Adipose tissue (tissue), 3 donors: ENCODE measurements around the gene UBR3. TPM values are rescaled to one million over a fixed set of nuclear protein-coding genes. Genes with fewer than 3 reads are reported as not detected.
"Not testable (repeated sequence)": the region's sequence is repeated elsewhere in the genome, so short reads cannot be mapped to it uniquely, and the experiment has no call there.

Experiments
- H3K27ac ChIP-seq: one replicate; pipeline ENCODE4 v1.5.1; 2013; ENCODE audit warnings: low read depth, low read length
- WGBS, 3 donors: extraction: QIAGEN DNeasy Blood & Tissue Kit; methylation state at CpG; one replicate each; pipeline ENCODE4 v1.1.7; 2013; 5-methylcytosine and 5-hydroxymethylcytosine counted together
- polyA plus RNA-seq, 3 donors: library from polyadenylated mRNA; stranded (reverse); fragments of 200-250 nt; gene quantifications; one replicate each; pipeline ENCODE4 v1.2.3, GENCODE V29; 2013
- donor health status: healthy with polysubstance abuse.
- donor health status: Bipolar disorder and iron deficiency.
- donor health status: healthy.

UBR3 gene, protein sequence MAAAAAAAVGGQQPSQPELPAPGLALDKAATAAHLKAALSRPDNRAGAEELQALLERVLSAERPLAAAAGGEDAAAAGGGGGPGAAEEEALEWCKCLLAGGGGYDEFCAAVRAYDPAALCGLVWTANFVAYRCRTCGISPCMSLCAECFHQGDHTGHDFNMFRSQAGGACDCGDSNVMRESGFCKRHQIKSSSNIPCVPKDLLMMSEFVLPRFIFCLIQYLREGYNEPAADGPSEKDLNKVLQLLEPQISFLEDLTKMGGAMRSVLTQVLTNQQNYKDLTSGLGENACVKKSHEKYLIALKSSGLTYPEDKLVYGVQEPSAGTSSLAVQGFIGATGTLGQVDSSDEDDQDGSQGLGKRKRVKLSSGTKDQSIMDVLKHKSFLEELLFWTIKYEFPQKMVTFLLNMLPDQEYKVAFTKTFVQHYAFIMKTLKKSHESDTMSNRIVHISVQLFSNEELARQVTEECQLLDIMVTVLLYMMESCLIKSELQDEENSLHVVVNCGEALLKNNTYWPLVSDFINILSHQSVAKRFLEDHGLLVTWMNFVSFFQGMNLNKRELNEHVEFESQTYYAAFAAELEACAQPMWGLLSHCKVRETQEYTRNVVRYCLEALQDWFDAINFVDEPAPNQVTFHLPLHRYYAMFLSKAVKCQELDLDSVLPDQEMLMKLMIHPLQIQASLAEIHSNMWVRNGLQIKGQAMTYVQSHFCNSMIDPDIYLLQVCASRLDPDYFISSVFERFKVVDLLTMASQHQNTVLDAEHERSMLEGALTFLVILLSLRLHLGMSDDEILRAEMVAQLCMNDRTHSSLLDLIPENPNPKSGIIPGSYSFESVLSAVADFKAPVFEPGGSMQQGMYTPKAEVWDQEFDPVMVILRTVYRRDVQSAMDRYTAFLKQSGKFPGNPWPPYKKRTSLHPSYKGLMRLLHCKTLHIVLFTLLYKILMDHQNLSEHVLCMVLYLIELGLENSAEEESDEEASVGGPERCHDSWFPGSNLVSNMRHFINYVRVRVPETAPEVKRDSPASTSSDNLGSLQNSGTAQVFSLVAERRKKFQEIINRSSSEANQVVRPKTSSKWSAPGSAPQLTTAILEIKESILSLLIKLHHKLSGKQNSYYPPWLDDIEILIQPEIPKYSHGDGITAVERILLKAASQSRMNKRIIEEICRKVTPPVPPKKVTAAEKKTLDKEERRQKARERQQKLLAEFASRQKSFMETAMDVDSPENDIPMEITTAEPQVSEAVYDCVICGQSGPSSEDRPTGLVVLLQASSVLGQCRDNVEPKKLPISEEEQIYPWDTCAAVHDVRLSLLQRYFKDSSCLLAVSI (N-terminal part only)
- 10 to 100 TPM in 2 of 3 donors, 1 to 10 TPM in 1; 7.4 to 14.2 (median 13.4) TPM for polyA plus RNA-seq

DNA sequence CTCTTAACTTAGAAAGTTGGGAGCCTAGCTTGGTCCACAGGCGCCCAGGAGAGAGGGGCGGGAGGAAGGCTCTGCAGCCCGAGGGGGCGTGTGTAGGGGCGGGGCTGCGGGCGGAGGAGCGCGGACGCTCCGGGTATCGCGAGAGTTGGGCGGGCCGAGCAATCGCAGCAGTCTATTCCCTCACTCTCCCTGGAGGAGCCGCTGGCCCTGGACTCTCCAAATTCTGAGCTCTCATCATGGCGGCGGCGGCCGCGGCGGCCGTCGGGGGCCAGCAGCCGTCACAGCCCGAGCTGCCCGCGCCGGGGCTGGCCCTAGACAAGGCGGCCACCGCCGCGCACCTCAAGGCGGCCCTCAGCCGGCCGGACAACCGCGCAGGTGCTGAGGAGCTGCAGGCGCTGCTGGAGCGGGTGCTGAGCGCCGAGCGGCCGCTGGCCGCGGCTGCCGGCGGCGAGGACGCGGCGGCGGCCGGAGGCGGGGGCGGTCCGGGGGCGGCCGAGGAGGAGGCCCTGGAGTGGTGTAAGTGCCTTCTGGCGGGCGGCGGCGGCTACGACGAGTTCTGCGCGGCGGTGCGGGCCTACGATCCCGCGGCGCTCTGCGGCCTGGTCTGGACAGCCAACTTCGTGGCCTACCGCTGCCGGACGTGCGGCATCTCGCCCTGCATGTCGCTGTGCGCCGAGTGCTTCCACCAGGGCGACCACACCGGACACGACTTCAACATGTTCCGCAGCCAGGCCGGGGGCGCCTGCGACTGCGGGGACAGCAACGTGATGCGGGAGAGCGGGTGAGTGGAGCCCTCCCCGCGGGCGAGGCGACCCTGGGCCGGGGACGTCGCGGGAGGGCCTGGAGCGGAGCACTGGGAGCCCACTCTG is at the start of gene UBR3:
TSS of gene UBR3 (plus strand) at position 183 of the 869 bp plus-strand sequence. CDS start at position 237, 54 bp downstream.
- WGBS, 3 donors, result 0 to 1% (median 1%) methylated on average over 83 to 104 of the region's 104 CpGs
- peak within 1 kb of the TSS; percentile 5 for H3K27ac ChIP-seq

DNA sequence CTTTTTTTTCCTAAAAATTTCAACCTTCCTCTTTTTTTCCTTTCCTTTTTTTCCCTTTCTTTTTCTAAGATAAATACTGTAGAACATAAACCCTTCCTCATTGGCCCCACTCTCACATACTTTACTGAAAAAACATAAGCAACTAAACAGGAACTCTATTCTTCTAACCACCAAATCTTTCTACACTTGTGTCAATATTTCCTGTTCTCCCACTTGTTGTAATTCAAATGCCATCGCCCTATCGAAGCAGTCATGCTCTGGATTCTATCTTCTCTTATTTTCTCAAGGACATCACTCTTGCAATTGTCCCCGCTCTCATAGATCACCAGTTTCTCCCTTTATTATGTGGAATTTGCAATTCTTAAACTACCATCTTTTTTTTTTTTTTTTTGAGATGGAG is 48.8 kb upstream of the UBR3 start:
- 65 to 74% (median 66%) methylated on average over 3 of the region's 3 CpGs for WGBS, 3 donors
- H3K27ac ChIP-seq, result no peak overlapping the region

DNA sequence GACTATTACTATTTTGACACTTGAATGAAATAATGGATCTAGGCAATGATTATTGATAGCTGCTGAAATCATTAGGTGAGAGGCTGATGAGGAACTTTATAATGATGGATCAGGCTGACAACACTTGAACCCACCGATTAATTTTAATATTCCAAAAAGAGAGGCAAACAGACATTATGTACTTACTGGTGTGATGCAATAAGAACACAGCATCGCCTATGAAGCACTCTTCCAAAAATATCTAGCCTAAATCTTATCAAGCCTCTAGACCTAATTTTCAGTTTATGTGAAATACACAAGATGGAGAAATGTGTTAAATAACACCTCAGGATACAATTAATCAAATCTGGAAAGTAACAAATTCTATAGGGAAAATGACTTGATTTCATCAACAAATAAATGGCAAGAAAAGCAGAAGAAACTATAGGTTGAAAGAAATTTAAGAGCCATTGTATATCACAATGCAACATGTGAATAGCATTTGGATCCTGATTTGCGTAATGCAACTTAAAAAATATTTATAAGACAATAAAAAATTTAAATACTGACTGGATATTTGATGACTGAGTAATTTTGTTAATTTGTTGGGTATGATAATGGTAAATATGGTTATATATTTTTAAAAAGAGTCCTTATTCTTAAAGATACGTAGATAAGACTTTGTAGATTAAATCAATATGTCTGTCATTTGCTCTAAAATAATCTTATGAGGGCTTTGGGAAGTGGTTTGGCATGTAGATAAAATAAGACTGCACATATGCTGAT is 45.8 kb upstream of the UBR3 start:
- no peak overlapping the region for H3K27ac ChIP-seq
- 81 to 95% (median 86%) methylated on average over 4 of the region's 4 CpGs for WGBS, 3 donors

DNA sequence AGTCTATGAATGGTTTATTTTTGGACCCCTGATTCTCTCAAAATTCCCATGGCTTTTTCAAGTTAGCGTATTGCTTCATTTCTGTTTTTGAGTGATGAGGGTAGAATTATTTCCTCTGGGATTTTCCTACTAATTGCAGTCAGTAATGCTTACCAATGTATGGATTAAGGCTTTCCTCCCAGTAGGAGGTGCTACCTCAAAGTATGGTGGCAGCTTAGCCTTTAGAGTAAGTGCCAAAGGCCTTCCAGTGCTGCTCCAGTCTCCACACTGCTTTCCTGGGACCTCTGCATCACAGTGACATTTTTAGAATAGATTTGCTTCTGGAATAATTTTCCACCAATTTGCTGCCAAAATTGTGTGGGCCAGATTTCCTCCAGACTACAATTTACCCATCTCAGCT is 44.7 kb upstream of the UBR3 start:
- WGBS, 3 donors, result 95 to 100% (median 100%) methylated on average over 1 of the region's 1 CpG
- H3K27ac ChIP-seq, result no peak overlapping the region

DNA sequence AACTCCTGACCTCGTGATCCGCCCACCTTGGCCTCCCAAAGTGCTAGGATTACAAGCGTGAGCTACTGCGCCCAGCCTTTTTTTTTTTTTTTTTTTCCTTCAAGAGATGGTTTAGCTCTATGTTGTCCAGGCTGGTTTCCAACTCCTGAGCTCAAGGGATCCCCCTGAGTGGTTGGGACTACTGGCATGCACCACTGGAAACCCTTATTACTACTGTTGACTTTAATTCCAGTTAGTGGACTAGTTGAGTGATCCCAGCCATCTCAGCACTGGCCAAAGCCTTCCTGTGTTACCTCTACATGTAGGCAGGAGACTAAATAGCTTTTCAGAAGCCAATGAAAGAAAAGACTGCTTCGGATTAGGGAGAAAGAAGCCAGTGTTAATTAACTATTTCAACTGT is 36.7 kb upstream of the UBR3 start:
- no peak overlapping the region for H3K27ac ChIP-seq
- WGBS, 3 donors, result 74 to 87% (median 75%) methylated on average over 4 to 5 of the region's 5 CpGs

DNA sequence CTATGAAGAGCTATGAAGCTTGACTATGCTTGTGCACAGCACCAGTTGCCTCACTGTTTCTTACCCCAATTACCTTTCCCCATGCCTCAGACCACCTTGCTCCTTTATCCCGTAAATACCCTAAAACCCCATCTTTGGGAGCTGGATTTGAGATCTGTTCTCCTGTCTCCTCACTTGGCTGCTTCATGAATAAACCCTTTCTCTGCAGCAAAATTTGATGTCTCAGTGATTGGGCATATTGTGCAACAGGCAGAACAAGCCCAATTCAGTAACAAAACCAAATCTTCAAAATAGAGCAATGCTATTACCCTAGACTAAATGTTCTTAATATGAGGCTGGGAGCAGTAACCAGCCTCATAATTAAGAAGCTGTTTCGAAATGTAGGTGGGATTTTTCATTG is 32.1 kb upstream of the UBR3 start:
- 76 to 91% (median 90%) methylated on average over 2 of the region's 2 CpGs for WGBS, 3 donors
- no peak overlapping the region for H3K27ac ChIP-seq

DNA sequence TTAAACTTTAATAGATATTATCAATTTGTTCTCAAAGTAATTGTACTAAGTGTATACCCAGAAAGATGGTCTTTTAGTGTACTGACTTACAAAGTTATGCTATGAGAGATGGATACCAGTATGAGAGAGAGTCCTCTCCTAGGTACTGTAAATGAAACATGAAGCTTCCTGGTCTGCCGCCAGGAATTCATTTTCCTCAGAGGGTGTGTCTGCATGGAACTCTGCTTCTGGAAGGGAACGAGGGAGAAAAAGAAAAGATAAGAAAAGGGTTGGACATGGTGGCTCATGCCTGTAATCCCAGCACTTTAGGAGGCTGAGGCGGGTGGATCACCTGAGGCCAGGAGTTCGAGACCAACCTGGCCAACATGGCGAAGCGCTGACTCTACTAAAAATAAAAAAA is 30.8 kb upstream of the UBR3 start:
- no peak overlapping the region for H3K27ac ChIP-seq
- 79 to 84% (median 81%) methylated on average over 6 of the region's 6 CpGs for WGBS, 3 donors

DNA sequence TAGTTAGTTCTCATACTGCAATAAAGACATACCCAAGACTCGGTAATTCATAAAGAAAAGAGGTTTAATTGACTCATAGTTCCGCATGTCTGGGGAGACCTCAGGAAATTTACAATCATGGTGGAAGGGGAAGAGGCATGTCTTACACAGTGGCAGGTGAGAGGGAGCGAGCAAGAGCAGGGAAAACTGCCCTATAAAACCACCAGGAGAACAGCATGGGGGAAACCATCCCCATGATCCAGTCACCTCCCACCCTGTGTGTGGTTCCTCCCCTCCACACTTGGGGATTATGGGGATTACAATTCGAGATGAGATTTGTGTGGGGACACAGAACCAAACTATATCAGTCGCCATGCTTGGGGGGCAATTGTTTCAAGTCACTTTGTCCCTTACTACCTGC is 29.7 kb upstream of the UBR3 start:
- H3K27ac ChIP-seq, result no peak overlapping the region
- WGBS, 3 donors, result 86 to 91% (median 91%) methylated on average over 5 of the region's 5 CpGs

DNA sequence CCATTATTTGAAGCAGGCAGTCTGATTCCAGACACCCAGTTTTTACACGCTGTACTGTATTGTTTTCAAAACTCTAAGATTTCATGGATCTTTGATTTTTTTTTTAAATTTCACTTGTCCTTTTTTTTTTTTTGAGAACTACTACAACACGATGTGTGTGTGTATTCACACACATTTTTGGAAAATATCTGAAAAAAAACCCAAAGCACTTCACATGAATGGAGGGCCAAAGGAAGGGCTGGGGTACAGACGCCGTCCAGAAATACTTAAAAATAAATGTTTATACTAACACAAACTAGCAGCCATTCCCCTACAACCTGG is 28.9 kb upstream of the UBR3 start:
- H3K27ac ChIP-seq, result no peak overlapping the region
- 7 to 11% (median 10%) methylated on average over 4 of the region's 4 CpGs for WGBS, 3 donors

DNA sequence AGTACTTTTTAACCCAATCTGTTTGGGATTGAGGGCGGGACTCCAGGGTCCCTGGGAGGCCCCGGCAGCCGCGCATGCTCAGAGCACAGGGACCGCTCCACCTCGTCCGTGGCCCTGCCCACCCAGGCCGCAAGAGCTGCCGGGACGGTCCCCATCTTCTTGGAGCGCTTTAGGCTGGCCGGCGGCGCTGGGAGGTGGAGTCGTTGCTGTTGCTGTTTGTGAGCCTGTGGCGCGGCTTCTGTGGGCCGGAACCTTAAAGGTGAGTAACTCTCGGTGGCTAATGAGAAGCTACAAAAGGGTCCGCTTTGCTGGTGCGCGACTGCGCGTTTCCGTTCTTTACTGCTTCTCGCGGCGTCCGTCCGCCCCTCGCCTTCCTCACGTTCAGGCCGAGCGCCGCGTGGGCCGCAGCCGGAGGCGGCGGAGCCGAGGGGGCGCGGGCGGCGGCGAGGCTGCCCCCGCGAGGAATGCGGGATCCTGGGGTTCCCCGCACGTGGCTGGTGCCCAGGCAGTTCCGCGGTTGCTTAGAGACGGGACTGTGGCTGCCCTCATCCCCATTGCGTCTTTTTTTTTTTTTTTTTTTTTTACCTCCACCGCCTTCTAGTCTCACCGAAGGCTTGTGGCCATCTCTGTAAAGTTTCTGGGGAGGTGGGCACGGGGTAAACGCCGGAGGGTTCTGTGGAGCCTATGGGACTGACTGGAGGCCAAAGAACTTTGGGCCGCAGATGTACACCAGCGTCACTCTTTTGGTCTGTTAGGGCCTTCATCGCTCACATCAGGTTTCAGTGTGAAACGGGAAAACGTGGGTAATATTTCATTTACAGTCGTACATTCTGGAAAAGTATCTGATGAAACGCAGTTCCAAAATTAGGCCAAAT is 28.3 kb upstream of the UBR3 start, which contains the start of gene SSB:
TSS of gene SSB (plus strand) at position 154 of the 875 bp plus-strand sequence. CDS start 2,090 bp downstream, outside the sequence.
- H3K27ac ChIP-seq, result peak within 1 kb of the TSS; percentile 19
- 0 to 1% (median 1%) methylated on average over 66 to 67 of the region's 67 CpGs for WGBS, 3 donors

DNA sequence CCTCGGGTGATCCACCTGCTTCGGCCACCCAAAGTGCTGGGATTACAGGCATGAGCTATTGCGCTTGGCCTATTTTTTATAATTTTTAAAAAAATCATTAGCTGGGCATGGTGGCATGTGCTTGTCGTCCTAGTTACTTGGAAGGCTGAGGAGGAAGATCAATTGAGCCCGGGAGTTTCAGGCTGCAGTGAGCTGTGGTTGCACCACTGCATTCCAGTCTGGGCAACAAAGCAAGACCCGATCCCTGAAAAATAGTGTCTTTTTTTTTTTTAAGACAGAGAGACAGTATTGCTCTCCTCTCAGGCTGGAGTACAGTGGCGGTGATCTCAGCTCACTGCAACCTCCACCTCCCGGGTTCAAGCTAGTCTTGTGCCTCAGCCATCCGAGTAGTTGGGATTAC is 23.8 kb upstream of the UBR3 start:
- 87 to 91% (median 87%) methylated on average over 9 of the region's 9 CpGs for WGBS, 3 donors

DNA sequence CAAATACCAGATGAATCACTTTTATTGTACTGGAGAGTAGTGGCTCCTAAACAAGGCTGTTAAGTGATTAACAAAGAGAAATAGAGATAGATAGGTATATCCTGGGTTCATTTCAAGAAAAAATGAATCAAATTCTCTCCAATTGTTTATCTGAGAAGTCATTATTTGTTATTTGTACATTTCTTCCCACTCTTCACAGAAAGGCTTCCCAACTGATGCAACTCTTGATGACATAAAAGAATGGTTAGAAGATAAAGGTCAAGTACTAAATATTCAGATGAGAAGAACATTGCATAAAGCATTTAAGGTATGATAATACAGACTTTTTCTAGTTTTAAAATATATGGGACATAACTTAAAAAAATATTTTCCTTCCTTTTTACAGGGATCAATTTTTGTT is 20.7 kb upstream of the UBR3 start:
- no peak overlapping the region for H3K27ac ChIP-seq

More for the DNA sequence above, 23.8 kb upstream of the UBR3 start:
- H3K27ac ChIP-seq, result no peak overlapping the region

DNA sequence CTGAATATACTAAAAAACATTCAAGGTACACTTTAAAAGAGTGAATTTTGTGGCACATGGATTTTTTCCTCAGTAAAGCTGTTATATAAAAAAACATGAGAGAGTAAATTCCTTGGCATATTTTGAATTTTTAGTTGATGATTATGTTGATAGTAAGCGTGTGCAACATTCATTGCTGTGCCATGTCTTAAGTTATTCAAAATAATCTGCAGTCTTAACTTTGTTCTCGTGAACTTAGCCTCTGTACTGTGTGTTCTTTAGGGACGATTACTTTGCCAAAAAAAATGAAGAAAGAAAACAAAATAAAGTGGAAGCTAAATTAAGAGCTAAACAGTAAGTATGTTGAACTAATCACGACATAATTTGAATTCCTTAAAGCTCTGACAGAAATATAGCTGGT is 19.0 kb upstream of the UBR3 start:
- 71 to 83% (median 72%) methylated on average over 4 of the region's 4 CpGs for WGBS, 3 donors
- H3K27ac ChIP-seq, result no peak overlapping the region

DNA sequence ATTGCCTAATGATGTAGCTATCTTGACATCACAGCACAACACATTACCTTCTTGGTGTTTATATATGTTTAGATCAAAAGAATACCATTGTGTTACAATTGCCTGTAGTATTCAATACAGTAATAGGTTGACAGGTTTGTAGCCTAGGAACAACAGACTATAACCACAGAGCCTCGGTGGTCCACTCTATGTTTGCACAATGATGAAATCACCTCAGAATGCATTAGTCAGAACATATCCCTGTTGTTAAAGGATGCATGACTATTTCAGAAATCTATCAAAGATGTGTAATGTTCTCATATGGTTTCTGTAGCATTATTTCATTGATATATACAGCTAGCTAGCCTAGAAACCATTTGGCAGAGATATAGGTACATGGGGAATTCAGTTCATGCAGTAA is 11.4 kb upstream of the UBR3 start:
- 50 to 73% (median 65%) methylated on average over 1 of the region's 1 CpG for WGBS, 3 donors
- no peak overlapping the region for H3K27ac ChIP-seq

DNA sequence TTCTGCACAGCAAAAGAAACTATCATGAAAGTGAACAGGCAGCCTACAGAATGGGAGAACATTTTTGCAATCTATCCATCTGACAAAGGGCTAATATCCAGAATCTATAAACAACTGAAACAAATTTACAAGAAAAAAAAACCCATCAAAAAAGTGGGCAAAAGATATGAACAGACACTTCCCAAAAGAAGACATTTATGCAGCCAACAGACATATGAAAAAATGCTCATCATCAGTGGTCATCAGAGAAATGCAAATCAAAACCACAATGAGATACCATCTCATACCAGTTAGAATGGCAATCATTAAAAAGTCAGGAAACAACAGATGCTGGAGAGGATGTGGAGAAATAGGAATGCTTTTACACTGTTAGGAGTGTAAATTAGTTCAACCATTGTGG is 10.3 kb upstream of the UBR3 start:
- not testable (repeated sequence) for H3K27ac ChIP-seq

DNA sequence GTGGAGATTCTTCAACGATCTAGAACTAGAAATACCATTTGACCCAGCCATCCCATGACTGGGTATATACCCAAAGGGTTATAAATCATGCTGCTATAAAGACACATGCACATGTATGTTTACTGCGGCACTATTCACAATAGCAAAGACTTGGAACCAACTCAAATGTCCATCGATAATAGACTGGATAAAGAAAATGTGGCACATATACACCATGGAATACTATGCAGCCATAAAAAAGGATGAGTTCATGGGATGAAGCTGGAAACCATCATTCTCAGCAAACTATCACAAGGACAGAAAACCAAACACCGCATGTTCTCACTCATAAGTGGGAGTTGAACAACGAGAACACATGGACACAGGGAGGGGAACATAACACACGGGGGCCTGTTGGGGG is 9.9 kb upstream of the UBR3 start:
- 96 to 100% (median 97%) methylated on average over 6 of the region's 6 CpGs for WGBS, 3 donors
- not testable (repeated sequence) for H3K27ac ChIP-seq
